GM18873 (cell line): Measurements from ENCODE around the gene MED22.
"Not testable (repeated sequence)": the region's sequence is repeated elsewhere in the genome, so short reads cannot be mapped to it uniquely, and the experiment has no call there.

Experiments
- ATAC-seq: cut with Tn5 transposase; IDR thresholded peaks from one replicate; pipeline ENCODE4 v1.9.1; 2021; ENCODE audit warnings: mild to moderate bottlenecking, moderate library complexity, moderate number of reproducible peaks; ENCODE audit not compliant: unreplicated experiment, low FRiP score

The MED22 gene

GRCh38 chr9:133347985-133348717 lies at the start of gene MED22, which contains the start of gene RPL7A:
Gene MED22 (minus strand): TSS chr9:133348131. CDS start chr9:133346662, 1,469 bp downstream.
Gene RPL7A (plus strand): TSS chr9:133348218. CDS start chr9:133348244, 26 bp downstream.
- ATAC-seq, result peak; percentile 75

DNA sequence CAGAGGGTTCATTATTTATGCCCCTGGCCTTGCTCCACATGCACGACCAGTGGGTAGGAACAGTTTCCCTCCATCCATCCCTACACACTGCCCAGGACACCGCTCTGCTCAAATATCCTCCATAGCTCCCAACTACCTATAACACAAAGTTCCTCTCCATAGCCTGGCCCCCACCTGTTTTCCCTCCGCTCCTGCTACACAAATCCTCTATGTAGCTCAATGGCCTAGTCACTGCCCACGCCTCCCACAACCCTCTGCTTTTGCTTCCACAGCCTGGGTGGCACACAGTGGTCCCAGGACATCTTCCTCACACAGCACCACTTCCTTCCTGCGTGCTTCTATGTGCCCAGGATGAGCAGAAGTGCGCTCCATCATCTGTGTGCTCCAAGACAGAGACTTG lies 49.4 kb upstream of the MED22 start:
- ATAC-seq, result no peak

DNA sequence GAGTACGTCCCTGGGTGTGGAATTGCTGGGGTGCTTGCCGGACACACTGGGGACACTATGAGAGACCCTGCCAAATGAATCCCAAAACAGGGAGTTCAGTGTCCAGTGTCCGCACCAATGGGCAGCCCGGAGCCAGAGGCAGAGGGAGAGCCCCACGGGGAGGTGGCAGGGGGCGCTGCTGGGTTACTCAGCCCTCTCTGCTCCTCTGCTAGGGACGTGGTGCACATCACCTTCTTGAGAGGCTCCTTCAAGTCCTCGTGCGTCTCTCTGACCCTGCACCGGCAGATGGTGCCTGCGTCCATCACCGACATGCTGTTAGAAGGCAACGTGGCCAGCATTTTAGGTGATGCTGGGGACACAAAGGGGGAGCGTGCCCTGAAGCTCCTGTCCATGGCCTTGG lies 49.0 kb upstream of the MED22 start:
- no peak for ATAC-seq

DNA sequence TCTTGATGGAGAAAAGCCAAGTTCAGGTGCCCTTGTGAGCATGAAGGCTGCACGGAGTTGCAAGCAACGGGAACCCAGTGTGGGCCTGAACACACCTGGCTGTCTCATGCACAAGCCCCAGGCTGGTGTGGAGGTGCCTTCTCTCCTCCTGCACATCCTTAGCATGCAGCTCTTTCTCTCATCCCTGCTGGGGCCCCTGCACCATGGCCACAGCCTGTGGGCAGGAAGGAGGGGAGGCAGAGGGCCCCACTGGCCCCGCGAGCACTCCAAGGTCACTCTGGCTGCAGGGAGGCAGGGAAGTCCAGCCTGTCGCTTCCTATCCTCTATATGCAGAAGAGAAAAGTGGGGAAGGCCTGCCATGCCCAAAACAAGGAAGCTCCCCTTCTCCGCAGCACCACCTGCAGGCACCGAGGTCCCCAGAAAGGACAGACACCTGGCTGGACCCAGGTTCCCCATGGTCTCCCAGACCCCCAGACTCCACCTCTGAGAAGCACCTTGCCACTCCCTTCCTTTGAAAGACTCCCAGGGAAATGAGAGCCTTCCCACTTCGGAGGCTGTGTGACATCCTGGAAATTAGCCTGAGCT lies 46.8 kb upstream of the MED22 start:
- ATAC-seq, result no peak

- ATAC-seq, result no peak
Observed at GRCh38 chr9:133393399-133393798, 45.5 kb upstream of the MED22 start.

DNA sequence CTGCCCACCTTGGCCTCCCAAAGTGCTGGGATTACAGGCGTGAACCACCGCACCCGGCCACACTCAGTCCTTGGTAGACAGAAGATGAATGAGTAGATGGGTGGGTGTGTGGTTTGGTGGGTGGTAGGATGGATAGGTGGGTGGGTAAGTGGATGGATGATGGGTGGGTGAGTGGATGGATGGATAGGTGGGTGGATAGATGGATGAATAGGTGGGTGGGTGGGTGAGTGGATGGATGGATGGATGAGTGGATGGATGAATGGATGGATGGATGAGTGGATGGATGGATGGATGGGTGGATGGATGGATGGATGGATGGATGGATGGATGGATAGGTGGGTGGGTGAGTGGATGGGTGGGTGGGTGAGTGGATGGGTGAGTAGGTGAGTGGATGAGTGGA lies 44.4 kb upstream of the MED22 start:
- ATAC-seq, result not testable (repeated sequence)

- ATAC-seq, result not testable (repeated sequence)
Observed at GRCh38 chr9:133391449-133391848, 43.5 kb upstream of the MED22 start.

DNA sequence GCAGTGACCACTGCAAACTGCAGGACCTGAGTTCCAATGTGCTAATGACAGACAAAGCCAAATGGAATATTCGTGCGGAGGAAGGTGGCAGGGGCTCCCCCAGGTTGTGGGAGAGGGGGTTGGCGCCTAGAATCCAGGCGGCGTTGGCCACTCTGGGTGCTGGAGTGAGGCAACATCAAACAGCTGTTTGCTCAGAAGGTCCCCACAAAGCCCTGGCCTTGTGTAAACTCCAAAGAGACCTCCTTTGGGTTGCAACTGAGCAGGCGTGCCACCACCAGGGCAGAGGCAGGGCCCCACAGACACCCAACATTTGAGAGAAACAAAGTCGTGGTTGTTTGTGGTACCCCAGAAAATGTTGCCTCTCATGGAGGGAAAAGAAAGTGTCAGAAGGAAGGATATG lies 42.8 kb upstream of the MED22 start:
- no peak for ATAC-seq

- ATAC-seq, result no peak
Observed at GRCh38 chr9:133389562-133389961, 41.6 kb upstream of the MED22 start.

GRCh38 chr9:133389025-133389557 lies 41.2 kb upstream of the MED22 start:
- ATAC-seq, result no peak

DNA sequence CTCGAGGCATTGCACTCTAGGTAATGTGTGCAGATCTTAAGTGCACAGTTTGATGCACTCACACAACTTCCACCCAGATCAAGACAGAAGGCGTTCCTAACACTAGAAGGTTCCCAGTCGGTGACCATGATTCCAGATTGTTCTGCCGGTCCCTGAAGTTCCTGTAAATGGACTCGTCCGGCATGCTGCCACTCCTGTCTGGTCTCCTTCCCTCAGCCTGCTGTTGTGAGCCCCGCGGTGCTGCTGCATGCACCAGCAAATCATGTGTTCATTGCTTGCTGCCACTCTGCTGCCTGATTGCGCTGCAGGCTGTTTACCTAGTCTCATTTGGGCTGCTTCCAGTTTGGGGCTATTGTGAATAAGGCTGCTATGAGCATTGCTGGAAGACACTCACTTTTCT lies 39.7 kb upstream of the MED22 start:
- ATAC-seq, result no peak

DNA sequence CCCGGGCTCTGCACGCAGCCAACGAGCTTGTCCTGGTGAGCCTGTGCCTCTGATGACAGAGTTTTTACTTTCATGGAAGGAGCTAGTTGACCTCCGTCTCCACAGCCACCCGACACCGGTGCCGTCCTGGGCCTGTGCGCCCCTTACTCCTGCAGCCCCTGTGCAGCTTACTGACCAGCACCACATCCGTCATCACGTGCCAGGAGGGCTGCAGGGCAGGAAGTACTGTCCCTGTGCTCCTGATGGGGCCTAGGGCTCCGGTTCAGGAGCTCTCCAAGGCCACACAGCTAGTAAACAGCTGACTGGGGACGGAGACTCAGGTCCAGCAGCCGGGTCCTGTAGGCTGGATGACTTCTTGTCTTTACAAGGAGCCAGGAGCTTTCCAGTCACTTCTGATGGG lies 38.4 kb upstream of the MED22 start:
- ATAC-seq, result no peak

GRCh38 chr9:133385452-133385851 lies 37.5 kb upstream of the MED22 start:
- no peak for ATAC-seq

GRCh38 chr9:133384736-133385321 lies 36.9 kb upstream of the MED22 start:
- no peak for ATAC-seq

DNA sequence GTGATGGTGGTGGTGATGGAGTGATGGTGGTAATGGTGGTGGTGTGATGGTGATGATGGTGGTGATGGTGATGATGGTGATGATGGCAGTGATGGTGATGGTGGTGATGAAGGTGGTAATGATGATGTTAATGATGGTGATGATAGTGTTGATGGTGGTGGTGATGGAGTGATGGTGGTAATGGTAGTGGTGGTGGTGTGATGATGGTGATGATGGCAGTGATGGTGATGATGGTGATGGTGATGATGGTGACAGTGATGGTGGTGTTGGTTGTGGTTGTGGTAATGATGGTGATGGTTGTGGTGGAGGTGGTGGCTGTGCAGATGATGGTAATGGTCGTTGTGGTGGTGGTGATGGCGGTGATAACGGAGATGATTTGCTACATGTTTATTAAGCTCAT lies 35.5 kb upstream of the MED22 start:
- no peak for ATAC-seq

DNA sequence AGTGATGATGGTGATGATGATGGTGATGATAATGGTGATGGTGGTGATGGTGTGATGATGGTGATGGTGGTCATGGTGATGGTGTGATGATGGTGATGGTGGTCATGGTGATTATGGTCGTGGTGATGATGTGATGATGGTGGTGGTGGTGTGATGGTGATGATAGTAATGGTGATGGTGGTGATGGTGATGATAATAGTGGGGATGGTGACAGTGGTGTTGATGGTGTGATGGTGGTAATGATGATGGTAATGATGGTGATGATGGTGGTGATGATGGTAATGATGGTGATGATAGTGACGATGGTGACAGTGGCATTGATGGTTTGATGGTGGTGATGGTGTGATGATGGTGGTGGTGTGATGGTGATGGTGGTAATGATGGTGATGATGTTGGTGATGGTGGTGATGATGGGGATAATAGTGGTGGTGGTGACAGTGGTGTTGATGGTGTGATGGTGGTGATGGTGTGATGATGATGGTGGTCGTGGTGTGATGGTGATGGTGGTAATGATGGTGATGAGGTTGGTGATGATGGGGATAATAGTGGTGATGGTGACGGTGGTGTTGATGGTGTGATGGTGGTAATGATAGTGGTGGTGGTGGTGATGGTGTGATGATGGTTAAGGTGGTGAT lies 34.7 kb upstream of the MED22 start:
- ATAC-seq, result no peak

DNA sequence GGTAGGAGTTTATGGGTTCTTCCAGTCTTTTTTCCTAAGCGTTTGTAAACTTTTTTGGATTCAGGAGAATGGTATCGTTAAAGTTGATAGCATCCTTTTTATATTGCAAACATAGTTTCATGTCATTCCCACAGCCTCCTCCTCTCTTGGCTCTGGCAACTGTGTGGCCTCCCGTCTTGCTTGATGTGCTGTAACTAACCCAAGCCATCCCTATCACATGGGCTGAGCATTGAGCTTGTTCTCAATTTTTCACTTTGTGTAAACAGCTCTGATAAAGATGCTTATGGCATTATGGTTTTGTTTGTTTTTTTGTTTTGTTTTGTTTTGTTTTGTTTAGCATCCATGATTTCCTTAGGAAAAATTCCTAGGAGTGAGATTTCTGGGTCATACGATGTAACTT lies 32.8 kb upstream of the MED22 start:
- ATAC-seq, result no peak

DNA sequence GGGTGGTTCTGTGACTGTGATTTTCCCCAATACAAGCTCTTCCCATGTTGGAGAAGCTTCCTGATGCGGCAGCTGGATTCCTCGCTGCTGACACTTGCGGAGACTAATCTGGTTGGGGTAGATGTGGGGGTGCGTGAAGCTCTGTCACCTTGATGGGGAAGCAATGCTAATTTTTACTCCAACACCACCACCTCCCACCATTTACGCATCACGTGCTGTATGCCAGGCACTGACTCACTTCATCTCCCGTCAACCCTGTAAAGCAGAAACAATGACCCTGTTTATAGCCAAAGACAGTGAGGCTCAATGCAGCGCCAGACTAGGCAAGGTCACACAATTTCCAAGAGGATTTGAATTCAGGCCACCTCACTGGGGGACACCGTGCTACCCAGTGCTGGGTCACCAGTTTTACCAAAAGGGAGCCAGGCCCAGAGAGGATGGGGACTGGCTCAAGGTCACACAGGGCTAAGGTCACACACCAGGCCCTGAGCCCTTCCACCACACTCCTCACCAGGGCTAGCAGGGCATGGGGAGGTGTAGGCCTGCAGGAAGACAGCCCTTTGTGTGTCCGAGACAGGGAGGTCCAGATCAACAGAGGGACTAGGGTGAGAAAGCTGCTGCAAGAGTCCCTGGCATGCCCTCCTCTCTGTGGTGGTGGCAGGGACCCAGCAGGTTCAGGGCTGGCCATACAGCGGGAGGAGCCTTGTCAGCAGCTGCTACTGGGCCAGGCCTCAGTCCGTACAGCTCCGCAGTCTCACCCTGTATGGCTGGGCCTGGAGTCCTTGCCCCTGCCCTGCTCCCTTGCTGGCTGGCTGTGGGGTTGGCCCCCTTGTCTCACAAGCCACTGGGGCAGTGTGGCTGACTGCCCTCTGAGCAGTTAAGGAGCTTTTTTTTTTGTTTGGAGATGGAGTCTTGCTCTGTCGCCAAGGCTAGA lies 31.5 kb upstream of the MED22 start:
- ATAC-seq, result no peak

- ATAC-seq, result no peak
Observed at GRCh38 chr9:133378408-133378962, 30.6 kb upstream of the MED22 start.

DNA sequence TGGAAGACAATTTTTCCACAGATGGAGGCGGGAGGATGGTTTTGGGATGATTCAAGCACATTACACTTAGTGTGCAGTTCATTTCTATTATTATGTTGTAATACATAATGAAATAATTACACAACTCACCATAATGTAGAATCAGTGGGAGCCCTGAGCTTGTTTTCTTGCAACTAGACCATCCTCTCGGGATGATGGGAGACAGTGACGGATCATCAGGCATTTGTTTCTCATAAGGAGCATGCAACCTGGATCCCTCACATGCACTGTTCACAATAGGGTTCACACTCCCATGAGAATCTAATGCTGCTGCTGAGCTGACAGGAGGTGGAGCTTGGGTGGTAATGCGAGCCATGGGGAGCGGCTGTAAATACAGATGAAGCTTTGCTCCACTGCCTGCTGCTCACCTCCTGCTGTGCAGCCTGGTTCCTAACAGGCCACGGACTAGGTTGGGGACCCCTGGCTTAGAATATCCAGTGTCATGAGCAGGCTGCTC lies 29.8 kb upstream of the MED22 start:
- ATAC-seq, result no peak
